H9 (cell line): ENCODE results near the gene SACM1L. TPM values are rescaled to one million over a fixed set of nuclear protein-coding genes. Genes with fewer than 3 reads are reported as not detected.

ENCODE experiments used
- DNase-seq: peaks from one replicate; pipeline ENCODE4 v3.0.0-alpha.2; 2017
- H2AFZ ChIP-seq: one replicate; pipeline ENCODE4 v1.6.1; 2013; ENCODE audit warnings: mild to moderate bottlenecking, low read length, control low read depth, moderate library complexity
- H2AK5ac ChIP-seq: 2 replicates; pipeline ENCODE4 v1.6.1; 2013; ENCODE audit warnings: low read length, control low read depth, mixed read lengths; ENCODE audit not compliant: insufficient read length
- H2BK120ac ChIP-seq: one replicate; pipeline ENCODE4 v1.6.1; 2013; ENCODE audit warnings: low read depth, mild to moderate bottlenecking, low read length, control low read depth, inconsistent platforms; ENCODE audit not compliant: poor library complexity, severe bottlenecking
- H2BK12ac ChIP-seq: 2 replicates; pipeline ENCODE4 v1.6.1; 2013; ENCODE audit warnings: low read length, control low read depth, mixed read lengths, low read depth; ENCODE audit not compliant: insufficient read length
- H2BK15ac ChIP-seq: 2 replicates; pipeline ENCODE4 v1.6.1; 2013; ENCODE audit warnings: low read depth, low read length, control low read depth
- H2BK20ac ChIP-seq: one replicate; pipeline ENCODE4 v1.6.1; 2013; ENCODE audit warnings: low read depth, mild to moderate bottlenecking, low read length, control low read depth, inconsistent platforms; ENCODE audit not compliant: poor library complexity, severe bottlenecking
- H2BK5ac ChIP-seq: 2 replicates; pipeline ENCODE4 v1.6.1; 2013; ENCODE audit warnings: low read length, control low read depth, mixed read lengths; ENCODE audit not compliant: insufficient read length
- H3K14ac ChIP-seq: 2 replicates; pipeline ENCODE4 v1.6.1; 2013; ENCODE audit warnings: low read length, control low read depth; ENCODE audit not compliant: insufficient read depth
- H3K18ac ChIP-seq: 2 replicates; pipeline ENCODE4 v1.6.1; 2013; ENCODE audit warnings: low read depth, mild to moderate bottlenecking, mixed read lengths, low read length, control low read depth; ENCODE audit not compliant: insufficient read length
- H3K23ac ChIP-seq: 2 replicates; pipeline ENCODE4 v1.6.1; 2013; ENCODE audit warnings: low read length, control low read depth, mixed read lengths, low read depth; ENCODE audit not compliant: insufficient read length
- H3K23me2 ChIP-seq: 2 replicates; pipeline ENCODE4 v1.6.1; 2013; ENCODE audit warnings: low read depth, mild to moderate bottlenecking, mixed read lengths, low read length, control low read depth; ENCODE audit not compliant: insufficient read length, poor library complexity, severe bottlenecking
- H3K27ac ChIP-seq: 2 replicates; pipeline ENCODE4 v1.5.1; 2013; ENCODE audit warnings: low read length, control low read depth, mixed read lengths, low read depth; ENCODE audit not compliant: insufficient read length
- H3K27me3 ChIP-seq: 2 replicates; pipeline ENCODE4 v1.6.1; 2013; ENCODE audit warnings: low read length, control low read depth, inconsistent platforms; ENCODE audit not compliant: insufficient read depth
- H3K4ac ChIP-seq: 2 replicates; pipeline ENCODE4 v1.6.1; 2013; ENCODE audit warnings: low read depth, mild to moderate bottlenecking, control low read depth, inconsistent platforms, low read length, moderate library complexity
- H3K4me1 ChIP-seq: 2 replicates; pipeline ENCODE4 v1.6.1; 2013; ENCODE audit warnings: low read length, control low read depth, inconsistent platforms; ENCODE audit not compliant: insufficient read depth
- H3K4me2 ChIP-seq: 2 replicates; pipeline ENCODE4 v1.6.1; 2013; ENCODE audit warnings: low read length, control low read depth, mixed read lengths; ENCODE audit not compliant: insufficient read length, insufficient read depth
- H3K56ac ChIP-seq: 2 replicates; pipeline ENCODE4 v1.6.1; 2013; ENCODE audit warnings: low read depth, mild to moderate bottlenecking, mixed read lengths, low read length, control low read depth; ENCODE audit not compliant: insufficient read length
- H3K79me1 ChIP-seq: 2 replicates; pipeline ENCODE4 v1.6.1; 2013; ENCODE audit warnings: low read depth, mild to moderate bottlenecking, moderate library complexity, low read length, control low read depth, inconsistent platforms; ENCODE audit not compliant: insufficient read depth, poor library complexity, severe bottlenecking
- H3K79me2 ChIP-seq: 2 replicates; pipeline ENCODE4 v1.6.1; 2013; ENCODE audit warnings: low read length, control low read depth, inconsistent platforms; ENCODE audit not compliant: insufficient read depth
- H3K9ac ChIP-seq: 2 replicates; pipeline ENCODE4 v1.6.1; 2013; ENCODE audit warnings: low read length, control low read depth, mixed read lengths; ENCODE audit not compliant: insufficient read length; ENCODE audit errors: extremely low read depth
- H3K9me3 ChIP-seq: one replicate; pipeline ENCODE4 v1.6.1; 2013; ENCODE audit warnings: low read depth, low read length, inconsistent platforms; ENCODE audit not compliant: control insufficient read depth
- H3T11ph ChIP-seq: one replicate; pipeline ENCODE4 v1.6.1; 2013; ENCODE audit warnings: mild to moderate bottlenecking, low read length, control low read depth, inconsistent platforms
- H4K20me1 ChIP-seq: one replicate; pipeline ENCODE4 v1.6.1; 2013; ENCODE audit not compliant: control insufficient read depth, insufficient read length, insufficient read depth
- H4K5ac ChIP-seq: 2 replicates; pipeline ENCODE4 v1.6.1; 2013; ENCODE audit warnings: low read depth, mild to moderate bottlenecking, mixed read lengths, low read length, control low read depth; ENCODE audit not compliant: insufficient read length
- H4K8ac ChIP-seq: replicated peaks from 2 replicates; pipeline ENCODE4 v1.6.1; 2013; ENCODE audit warnings: low read length, control low read depth, mixed read lengths, low read depth; ENCODE audit not compliant: insufficient read length
- H4K91ac ChIP-seq: 2 replicates; pipeline ENCODE4 v1.6.1; 2013; ENCODE audit warnings: low read depth, mild to moderate bottlenecking, moderate library complexity, mixed read lengths, low read length, control low read depth; ENCODE audit not compliant: insufficient read length
- H3K27ac Mint-ChIP-seq, 3 experiments: 2 replicates in 2 of 3; 3 replicates in 1 of 3; pipeline ENCODE4 v1.8.0; 2020 to 2021; ENCODE audit warnings: mixed read lengths in 3 of 3, mild to moderate bottlenecking in 1 of 3, moderate library complexity in 1 of 3
- H3K27me3 Mint-ChIP-seq: 2 replicates; pipeline ENCODE4 v1.8.0; 2021; ENCODE audit warnings: low read depth, mild to moderate bottlenecking, moderate library complexity, mixed read lengths
- H3K36me3 Mint-ChIP-seq, 3 experiments: 2 replicates in 2 of 3; 3 replicates in 1 of 3; pipeline ENCODE4 v1.8.0; 2020 to 2021; ENCODE audit warnings: low read depth in 3 of 3, mixed read lengths in 3 of 3; ENCODE audit not compliant: insufficient read depth in 1 of 3
- H3K4me1 Mint-ChIP-seq, 2 experiments: 2 replicates each; pipeline ENCODE4 v1.8.0; 2020; ENCODE audit warnings: mixed read lengths in 2 of 2
- H3K4me3 Mint-ChIP-seq, 2 experiments: 2 replicates in 1 of 2; 3 replicates in 1 of 2; pipeline ENCODE4 v1.8.0; 2020 to 2021; ENCODE audit warnings: mild to moderate bottlenecking in 2 of 2, mixed read lengths in 2 of 2, moderate library complexity in 1 of 2
- H3K9me3 Mint-ChIP-seq, 2 experiments: 2 replicates in 1 of 2; 3 replicates in 1 of 2; pipeline ENCODE4 v1.8.0; 2020; ENCODE audit warnings: mild to moderate bottlenecking in 2 of 2, mixed read lengths in 2 of 2, moderate library complexity in 1 of 2
- CTCF ChIP-seq: fragments of 200-600 bp; sonication (generic); conservative IDR thresholded peaks from 3 replicates; pipeline ENCODE4 v1.8.0; 2021; ENCODE audit warnings: antibody characterized with exemption, mild to moderate bottlenecking
- WGBS: extraction: QIAGEN DNeasy Blood & Tissue Kit; methylation state at CpG from one replicate; pipeline ENCODE4 v1.1.7; 2013; ENCODE audit warnings: missing lambda C conversion rate, low lambda C conversion rate, mixed read lengths; ENCODE audit not compliant: insufficient read length; ENCODE audit errors: extremely low coverage; 5-methylcytosine and 5-hydroxymethylcytosine counted together
- total RNA-seq: library from RNA; stranded (reverse); gene quantifications from 2 replicates; pipeline ENCODE4 v1.2.1, GENCODE V29; 2021

The SACM1L gene
- total RNA-seq, 1 experiment from 2014 or later = 52.8 TPM

- no peak overlapping the region for H3K4me2 ChIP-seq
- H3K23ac ChIP-seq = no peak overlapping the region
- H3K18ac ChIP-seq = no peak overlapping the region
- DNase-seq = no peak
- no peak overlapping the region for H4K5ac ChIP-seq
- H4K20me1 ChIP-seq = no peaks in the 10 kb centered on the region
- H3K4me1 ChIP-seq = no peaks in the 10 kb centered on the region
- peaks cover 3% of the 10 kb centered on the region in 2 experiments for H3K4me1 Mint-ChIP-seq
- no peaks in the 10 kb centered on the region for H3K9me3 ChIP-seq
- H2BK15ac ChIP-seq = no peak overlapping the region
- H2AK5ac ChIP-seq = no peak overlapping the region
- H2BK120ac ChIP-seq = no peak overlapping the region
- no CpG with 5 or more reads among the region's 3 CpGs for WGBS
- no peak overlapping the region for H3K27ac Mint-ChIP-seq
- H3K56ac ChIP-seq = no peak overlapping the region
- H2BK12ac ChIP-seq = no peak overlapping the region
- H3T11ph ChIP-seq = no peak overlapping the region
- TF ChIP-seq CTCF = no peak
- H4K8ac ChIP-seq = no peak overlapping the region
- no peak overlapping the region for H2BK5ac ChIP-seq
- peaks cover 13 to 26% of the 10 kb centered on the region in 2 experiments for H3K9me3 Mint-ChIP-seq
- H4K91ac ChIP-seq = no peak overlapping the region
- no peak overlapping the region for H3K4me3 Mint-ChIP-seq
- H2AFZ ChIP-seq = no peak overlapping the region
- H3K4ac ChIP-seq = no peak overlapping the region
- no peaks in the 10 kb centered on the region for H3K79me1 ChIP-seq
- no peak overlapping the region for H3K27ac ChIP-seq
- H3K36me3 Mint-ChIP-seq = peaks cover 0 to 16% (median 2%) of the 10 kb centered on the region in 3 experiments; a peak in 4 of 7 replicates
- no peak overlapping the region for H2BK20ac ChIP-seq
- H3K23me2 ChIP-seq = no peaks in the 10 kb centered on the region
- peaks cover 26% of the 10 kb centered on the region for H3K27me3 Mint-ChIP-seq
- H3K14ac ChIP-seq = no peak overlapping the region; the same call in 1 of the 2 replicates
- no peaks in the 10 kb centered on the region for H3K79me2 ChIP-seq
- H3K27me3 ChIP-seq = no peaks in the 10 kb centered on the region
- H3K9ac ChIP-seq = no peak overlapping the region
Measured at GRCh38 chr3:45785605-45786150, 96.5 kb downstream of the SACM1L start.
